ENCODE results near the gene MAST4.

MAST4 gene

DNA sequence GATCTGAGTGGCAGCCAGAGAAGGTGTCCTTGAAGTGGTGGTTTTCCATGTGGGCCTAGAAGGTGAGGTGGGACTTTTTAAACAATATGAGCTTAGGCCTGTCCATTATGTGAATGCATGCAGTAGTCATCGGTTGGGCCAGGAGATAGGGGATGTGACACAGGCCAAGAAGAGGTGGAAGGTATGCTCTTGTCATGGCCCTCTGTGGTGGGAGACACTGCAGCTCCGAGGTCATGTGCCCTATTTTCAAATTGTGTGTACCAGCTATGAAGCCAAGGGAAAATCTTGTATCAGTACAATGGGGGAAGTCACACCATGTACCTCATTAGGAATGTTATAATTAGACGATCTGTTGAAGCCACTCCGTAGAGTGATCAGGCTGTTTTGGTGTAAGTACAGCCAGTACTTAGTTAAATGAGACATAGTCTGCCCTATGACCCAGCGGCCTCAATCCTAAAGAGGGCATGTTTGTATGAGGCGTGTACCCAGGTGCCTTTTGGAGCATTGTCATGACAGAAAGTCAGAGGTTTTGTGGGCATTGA is 280.1 kb downstream of the MAST4 start:
- DNase-seq (ENCODE audit: low read depth), result no peak

- no peak for DNase-seq (ENCODE audit: low read depth)
These were observed 281.6 kb downstream of the MAST4 start for GRCh38 chr5:66877843-66878242.

DNA sequence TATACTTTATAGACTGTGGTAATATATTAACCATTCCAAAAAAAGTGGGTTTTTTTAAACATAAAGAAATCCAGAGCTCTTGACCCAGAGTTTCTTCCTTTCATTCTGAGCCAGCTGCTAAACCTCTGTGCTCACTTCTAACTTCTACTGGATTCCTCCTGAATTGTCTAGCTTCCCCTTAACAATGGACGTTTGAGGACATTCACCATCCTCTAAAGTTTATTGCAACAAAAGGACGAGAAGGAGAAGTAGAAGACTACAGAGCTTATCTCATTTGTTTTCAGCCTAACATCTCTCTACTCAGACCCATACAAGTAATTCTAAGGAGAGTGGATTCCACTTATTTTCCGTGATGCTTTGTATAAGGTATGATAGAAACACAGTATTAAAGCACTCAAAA is 284.2 kb downstream of the MAST4 start:
- DNase-seq (ENCODE audit: low read depth), result no peak

DNA sequence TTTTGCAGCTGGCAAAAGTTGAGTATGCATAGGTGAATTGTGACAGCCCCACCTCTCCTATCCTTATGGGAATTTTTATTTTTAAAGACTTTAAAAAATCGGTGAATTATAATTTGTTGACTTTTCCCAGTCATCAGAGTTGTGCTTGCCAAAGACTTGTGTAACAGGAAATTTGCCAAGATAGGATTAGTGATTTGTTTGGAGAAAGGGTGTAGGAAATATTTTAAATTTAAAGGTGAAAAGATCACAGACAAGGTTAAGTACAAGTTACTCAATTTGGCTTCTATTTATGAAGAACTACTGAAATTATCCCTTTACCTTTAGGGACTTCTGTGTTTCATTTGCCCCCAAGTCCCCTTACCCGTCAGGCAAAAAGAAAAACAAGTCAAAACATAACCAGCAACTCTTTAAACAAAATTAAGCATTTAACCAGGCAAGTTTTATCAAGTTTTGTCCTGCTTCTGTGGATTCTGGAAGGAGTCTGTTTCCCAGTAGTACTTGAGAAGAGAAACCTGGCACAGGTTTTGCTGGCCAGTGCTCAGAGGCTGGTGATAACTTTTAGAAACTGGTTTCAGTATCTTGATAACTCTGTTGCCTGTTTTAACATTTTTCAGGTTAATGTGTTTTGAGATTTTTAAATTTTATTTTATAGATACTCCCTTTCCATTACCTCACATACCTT is 285.4 kb downstream of the MAST4 start:
- no peak for DNase-seq (ENCODE audit: low read depth)

GRCh38 chr5:66882606-66883227 is 286.5 kb downstream of the MAST4 start:
- no peak for DNase-seq (ENCODE audit: low read depth)

DNA sequence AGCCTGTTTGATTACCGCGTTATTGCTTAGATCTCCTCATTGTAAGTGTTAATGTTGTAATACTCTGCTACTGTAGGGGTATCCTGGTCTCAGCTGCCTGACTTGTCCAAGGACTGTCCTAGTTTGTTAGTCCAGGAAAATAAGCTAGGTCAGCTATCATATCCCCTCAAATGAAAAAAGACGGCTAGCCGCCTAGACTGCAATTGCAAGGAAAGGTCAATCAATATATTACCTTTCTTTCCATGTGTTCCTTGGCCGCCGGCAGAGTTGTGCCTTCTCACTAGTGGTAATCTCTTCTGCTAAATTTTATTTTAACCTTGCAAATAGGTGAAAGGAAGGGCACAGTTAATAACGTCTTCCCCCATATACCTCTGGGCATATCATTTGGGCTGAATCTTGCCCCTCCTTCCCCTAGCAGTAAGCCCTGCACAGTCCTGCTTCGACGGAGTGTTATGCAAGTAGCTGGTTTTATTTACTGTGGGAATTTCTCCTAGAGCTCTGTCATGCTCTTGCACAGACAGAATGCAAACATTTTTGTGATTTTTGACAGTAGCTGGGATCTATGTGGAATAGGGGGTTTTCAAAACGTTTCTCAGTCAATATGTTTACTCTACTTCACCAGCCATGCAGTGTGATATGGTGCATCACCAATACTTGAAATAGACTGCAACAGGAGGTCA is 288.5 kb downstream of the MAST4 start:
- DNase-seq (ENCODE audit: low read depth), result no peak

GRCh38 chr5:66886941-66887340 is 290.7 kb downstream of the MAST4 start:
- no peak for DNase-seq (ENCODE audit: low read depth)

DNA sequence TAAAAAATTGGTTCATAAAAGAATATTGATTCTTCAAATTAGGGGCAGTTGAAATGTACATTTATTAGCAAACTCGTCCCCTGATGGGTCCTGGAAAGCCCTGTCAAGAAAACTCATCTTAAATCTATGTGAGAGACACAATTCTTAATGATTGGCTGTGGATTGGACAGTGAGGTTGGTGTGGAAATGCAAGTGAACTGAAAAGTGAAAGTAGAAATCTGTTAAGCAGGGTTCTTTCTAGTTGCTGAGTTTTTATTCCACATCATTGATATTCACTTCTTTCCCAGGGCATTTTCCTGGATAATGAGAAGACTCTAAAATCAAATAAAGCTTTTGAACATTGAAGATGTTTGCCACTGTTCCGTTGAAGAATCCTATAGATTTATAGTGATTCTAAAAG is 292.4 kb downstream of the MAST4 start:
- no peak for DNase-seq (ENCODE audit: low read depth)

DNA sequence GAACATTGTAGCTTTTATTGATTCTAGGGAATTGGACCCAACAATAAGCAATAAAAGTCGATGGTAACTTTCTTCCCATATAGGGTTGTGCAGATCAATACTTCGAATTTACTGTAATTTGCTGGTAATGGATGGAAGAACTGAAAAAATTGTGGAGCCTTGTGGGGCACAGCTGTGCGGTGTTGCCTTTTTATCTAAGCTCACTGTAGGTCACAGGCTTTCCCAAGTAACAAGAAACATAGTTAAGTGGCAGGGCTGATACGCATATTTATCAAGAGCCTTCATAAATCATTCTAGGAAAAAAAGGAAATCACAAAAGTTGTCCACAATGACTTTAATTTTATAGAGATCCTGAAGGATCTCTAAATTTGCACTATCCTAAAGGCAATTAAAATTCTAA is 292.9 kb downstream of the MAST4 start:
- DNase-seq (ENCODE audit: low read depth), result no peak

DNA sequence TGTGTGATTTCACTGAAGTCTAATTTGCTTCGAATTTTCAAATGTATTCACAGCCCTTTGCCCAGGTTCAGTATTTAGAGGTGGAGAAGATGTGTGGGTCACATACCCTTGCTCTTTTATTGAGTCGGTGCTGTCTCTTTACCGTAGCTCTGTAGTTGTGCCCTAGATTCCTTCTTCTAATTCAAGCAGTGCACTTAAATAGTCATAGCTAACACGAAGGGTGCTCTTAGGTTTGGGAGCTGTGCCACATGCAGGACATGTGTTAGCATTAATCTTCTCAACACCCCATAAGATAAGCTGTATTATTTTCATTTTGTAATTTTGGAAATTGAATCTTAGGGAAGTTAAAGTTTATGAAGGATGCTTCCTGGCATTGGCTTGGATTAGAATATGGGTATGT is 293.3 kb downstream of the MAST4 start:
- no peak for DNase-seq (ENCODE audit: low read depth)

DNA sequence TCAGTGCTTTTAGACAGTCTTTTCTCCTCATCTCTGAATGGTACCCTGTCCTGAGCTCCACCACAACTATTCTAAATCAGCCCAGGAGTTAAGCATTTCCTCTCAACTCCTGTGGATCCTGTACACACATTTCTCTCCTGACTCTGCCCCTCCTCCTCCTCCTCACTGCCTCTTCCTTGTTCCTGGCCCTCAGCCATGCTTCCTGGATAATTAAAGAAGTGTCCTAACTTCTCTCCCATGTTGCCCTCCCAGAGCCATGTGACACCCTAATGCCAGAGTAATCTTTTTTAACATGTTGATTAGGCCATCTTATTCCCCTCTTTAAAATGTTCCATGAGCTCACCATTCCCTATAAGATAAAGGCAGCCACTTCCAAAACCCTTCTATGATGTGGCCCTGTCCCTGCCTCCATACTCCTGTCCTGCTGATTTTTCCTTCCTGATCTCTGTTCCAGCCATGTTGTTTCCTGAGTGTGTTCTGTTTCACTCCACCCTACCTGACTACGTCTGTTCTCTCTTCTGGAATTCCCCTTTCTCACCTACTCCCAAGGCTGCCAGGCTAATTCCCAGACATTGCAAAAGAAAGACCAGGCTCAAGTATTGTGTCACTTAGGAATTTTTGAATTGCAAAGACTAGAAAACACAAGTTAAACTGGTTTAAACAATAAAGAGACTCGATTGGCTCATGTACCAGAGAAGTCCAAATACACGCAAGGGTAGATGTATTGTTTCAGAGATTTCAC is 295.2 kb downstream of the MAST4 start:
- DNase-seq (ENCODE audit: low read depth), result no peak

DNA sequence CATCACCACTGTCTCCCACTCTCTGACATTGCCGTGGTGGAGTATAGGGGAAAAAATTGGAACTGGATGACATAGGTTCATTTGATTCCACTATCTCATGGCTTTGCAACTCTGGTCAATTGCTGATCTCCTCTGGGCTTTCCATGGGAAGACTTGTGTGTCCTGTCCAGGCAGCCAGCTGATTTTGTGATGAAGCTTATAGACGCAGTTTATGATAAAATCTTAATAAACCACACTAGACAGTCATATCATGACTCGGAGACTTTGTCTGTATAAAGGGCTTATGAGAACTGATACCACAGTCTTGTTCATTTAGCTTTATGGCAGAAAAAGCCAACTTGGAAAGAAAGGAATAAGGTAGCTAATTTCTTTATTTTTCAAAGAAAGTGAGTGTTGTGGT is 296.5 kb downstream of the MAST4 start:
- DNase-seq (ENCODE audit: low read depth), result no peak

DNA sequence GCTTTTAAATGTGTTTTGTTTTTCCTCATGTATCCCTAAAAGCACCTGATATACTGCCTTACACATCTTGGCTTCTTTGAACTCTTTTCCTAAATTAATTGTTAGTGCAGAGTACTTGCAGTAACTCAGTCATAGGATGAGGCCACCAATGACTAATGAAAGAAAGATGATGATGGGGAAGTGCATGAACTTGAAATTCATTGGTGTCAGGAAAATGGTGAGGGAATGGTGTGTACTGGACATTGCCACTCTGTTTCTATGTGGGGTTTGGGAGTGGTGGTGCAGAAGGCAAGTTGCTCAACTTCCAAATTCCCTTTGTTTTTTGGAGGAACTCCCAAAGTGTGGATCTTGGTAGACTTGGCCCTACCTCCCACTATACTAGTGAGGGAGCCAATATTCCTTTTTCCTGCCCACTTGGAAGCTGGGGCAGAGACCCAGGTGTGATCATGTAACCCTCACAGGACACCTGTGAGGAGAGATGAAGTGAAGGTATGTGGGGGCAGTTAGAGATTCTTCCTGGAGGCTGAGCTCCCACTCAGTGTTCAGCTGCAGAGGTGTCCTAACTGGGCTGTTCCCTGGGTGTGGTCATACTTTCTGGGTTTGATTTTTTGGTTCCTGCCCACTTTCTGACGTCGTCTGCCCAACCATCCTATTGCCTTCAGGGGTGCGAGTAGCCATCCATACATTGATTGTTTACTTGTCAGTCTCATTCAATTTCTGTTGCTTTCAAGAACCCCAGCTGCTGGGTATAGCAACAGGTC is 298.5 kb downstream of the MAST4 start:
- DNase-seq (ENCODE audit: low read depth), result no peak

GRCh38 chr5:66896171-66896570 is 300.0 kb downstream of the MAST4 start:
- no peak for DNase-seq (ENCODE audit: low read depth)

- no peak for DNase-seq (ENCODE audit: low read depth)
These were observed 301.2 kb downstream of the MAST4 start for GRCh38 chr5:66897356-66897755.

GRCh38 chr5:66898241-66898995 is 302.2 kb downstream of the MAST4 start:
- no peak for DNase-seq (ENCODE audit: low read depth)

GRCh38 chr5:66903218-66903617 is 307.0 kb downstream of the MAST4 start:
- DNase-seq (ENCODE audit: low read depth), result no peak

DNA sequence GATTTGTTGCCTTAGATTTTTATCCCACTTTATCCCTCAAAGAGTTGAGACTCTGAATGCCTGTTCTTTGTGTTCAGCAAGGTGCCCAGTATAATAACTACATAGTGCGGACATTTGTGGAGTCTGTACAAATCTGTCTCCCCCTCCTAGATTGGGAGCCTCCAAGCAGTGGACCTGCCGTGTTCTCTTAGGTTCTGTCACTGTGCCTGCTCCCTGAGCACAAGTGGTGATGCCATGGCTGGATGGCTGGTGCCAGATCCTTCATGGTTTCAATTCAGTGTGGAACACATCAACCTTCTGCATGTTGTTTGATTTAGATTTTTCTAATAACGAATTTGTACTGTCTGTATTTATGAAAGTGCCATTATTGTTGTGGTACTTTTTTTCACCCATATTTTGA is 307.5 kb downstream of the MAST4 start:
- DNase-seq (ENCODE audit: low read depth), result no peak

DNA sequence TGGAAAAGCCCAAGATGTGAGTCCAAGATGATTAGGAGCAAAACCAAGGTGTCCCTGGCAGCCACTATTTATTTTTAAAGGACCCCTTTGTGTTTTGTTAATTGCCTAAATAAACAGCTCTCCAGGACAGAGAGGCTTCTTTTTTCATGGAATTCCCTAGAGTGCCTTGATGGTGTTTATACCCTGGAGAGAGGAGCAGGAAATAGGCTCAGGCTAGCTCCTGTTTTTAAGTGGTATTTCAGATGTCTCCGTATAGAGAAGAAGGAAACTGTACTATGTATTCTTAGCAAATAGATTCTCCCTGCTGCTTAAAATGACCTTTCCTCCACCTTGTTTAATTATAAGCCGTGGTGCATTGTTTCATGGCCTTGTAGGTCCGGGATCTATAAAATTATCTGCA is 308.0 kb downstream of the MAST4 start:
- DNase-seq (ENCODE audit: low read depth), result no peak

GRCh38 chr5:66906021-66906420 is 309.8 kb downstream of the MAST4 start:
- no peak for DNase-seq (ENCODE audit: low read depth)

- no peak for DNase-seq (ENCODE audit: low read depth)
These were observed 312.0 kb downstream of the MAST4 start for GRCh38 chr5:66908230-66908629.

All from activated T-cell treated with anti-CD3 and anti-CD28 coated beads for 48 hours (primary cell).